Osteocyte (in vitro differentiated cells): ENCODE measurements around the gene PABPC3. TPM values are rescaled to one million over a fixed set of nuclear protein-coding genes. Genes with fewer than 3 reads are reported as not detected.

Experiments
- DNase-seq: peaks from one replicate; pipeline ENCODE4 v3.0.0; 2021; ENCODE audit warnings: mixed read lengths; ENCODE audit not compliant: unreplicated experiment; ENCODE audit errors: extremely low spot score
- H3K27ac Mint-ChIP-seq: one replicate; pipeline ENCODE4 v1.8.0; 2021; ENCODE audit warnings: mild to moderate bottlenecking, mixed read lengths; ENCODE audit not compliant: unreplicated experiment
- H3K27me3 Mint-ChIP-seq: one replicate; pipeline ENCODE4 v1.8.0; 2021; ENCODE audit warnings: mixed read lengths; ENCODE audit not compliant: unreplicated experiment
- H3K36me3 Mint-ChIP-seq: one replicate; pipeline ENCODE4 v1.8.0; 2021; ENCODE audit warnings: mixed read lengths; ENCODE audit not compliant: unreplicated experiment
- H3K4me1 Mint-ChIP-seq: one replicate; pipeline ENCODE4 v1.8.0; 2021; ENCODE audit warnings: mixed read lengths; ENCODE audit not compliant: unreplicated experiment
- H3K4me3 Mint-ChIP-seq: one replicate; pipeline ENCODE4 v1.8.0; 2021; ENCODE audit warnings: mild to moderate bottlenecking, moderate library complexity, mixed read lengths; ENCODE audit not compliant: unreplicated experiment
- H3K9me3 Mint-ChIP-seq: one replicate; pipeline ENCODE4 v1.8.0; 2021; ENCODE audit warnings: mixed read lengths; ENCODE audit not compliant: unreplicated experiment
- CTCF ChIP-seq: fragments of 200-600 bp; sonication (generic); IDR thresholded peaks from 2 replicates; pipeline ENCODE4 v1.5.0; 2021; ENCODE audit warnings: antibody characterized with exemption, mild to moderate bottlenecking, moderate library complexity
- total RNA-seq: library from RNA; stranded (reverse); gene quantifications from 2 replicates; pipeline ENCODE4 v1.2.1, GENCODE V29; 2021

PABPC3 gene
- total RNA-seq, 1 donor from 2014 or later = 0.16 TPM

- Mint-ChIP-seq H3K36me3 (no peaks in the 10 kb centered on the region), H3K4me1 (no peaks in the 10 kb centered on the region), H3K4me3 (no peak overlapping the region), H3K27ac (no peak overlapping the region), H3K9me3 (no peaks in the 10 kb centered on the region), H3K27me3 (peaks cover 25% of the 10 kb centered on the region)
- no peak for TF ChIP-seq CTCF
- DNase-seq = no peak
Observed at GRCh38 chr13:25084096-25084495, 11.8 kb upstream of the PABPC3 start.

GRCh38 chr13:25085125-25085742, 10.7 kb upstream of the PABPC3 start:
- H3K27me3 Mint-ChIP-seq = peaks cover 25% of the 10 kb centered on the region
- H3K27ac Mint-ChIP-seq = no peak overlapping the region
- DNase-seq = no peak
- peak; percentile 61 for TF ChIP-seq CTCF
- H3K9me3 Mint-ChIP-seq = no peaks in the 10 kb centered on the region
- no peak overlapping the region for H3K4me3 Mint-ChIP-seq
- no peaks in the 10 kb centered on the region for H3K4me1 Mint-ChIP-seq
- no peaks in the 10 kb centered on the region for H3K36me3 Mint-ChIP-seq

GRCh38 chr13:25088562-25089221, 7.2 kb upstream of the PABPC3 start:
- DNase-seq = no peak
- Mint-ChIP-seq H3K36me3 (no peaks in the 10 kb centered on the region), H3K4me3 (no peak overlapping the region), H3K27me3 (peaks cover 13% of the 10 kb centered on the region), H3K4me1 (no peaks in the 10 kb centered on the region), H3K9me3 (no peaks in the 10 kb centered on the region), H3K27ac (no peak overlapping the region)
- no peak for TF ChIP-seq CTCF

GRCh38 chr13:25097426-25097825, 1.5 kb downstream of the PABPC3 start:
- TF ChIP-seq CTCF = no peak
- DNase-seq = no peak
- no peaks in the 10 kb centered on the region for H3K36me3 Mint-ChIP-seq
- peaks cover 1% of the 10 kb centered on the region for H3K27me3 Mint-ChIP-seq
- H3K4me3 Mint-ChIP-seq = no peak overlapping the region
- no peaks in the 10 kb centered on the region for H3K4me1 Mint-ChIP-seq
- H3K27ac Mint-ChIP-seq = no peak overlapping the region
- H3K9me3 Mint-ChIP-seq = no peaks in the 10 kb centered on the region

GRCh38 chr13:25103711-25104110, 7.8 kb downstream of the PABPC3 start:
- Mint-ChIP-seq H3K36me3 (no peaks in the 10 kb centered on the region), H3K4me3 (no peak overlapping the region), H3K27ac (no peak overlapping the region), H3K27me3 (peaks cover 5% of the 10 kb centered on the region), H3K4me1 (no peaks in the 10 kb centered on the region), H3K9me3 (no peaks in the 10 kb centered on the region)
- no peak for DNase-seq
- no peak for TF ChIP-seq CTCF
